WTC11 (cell line): ENCODE results near the gene KCND2. TPM values are rescaled to one million over a fixed set of nuclear protein-coding genes. Genes with fewer than 3 reads are reported as not detected.

Experiments used
- ATAC-seq: fragments of 200-7000 bp; cut with Tn5 transposase; 2 replicates; pipeline ENCODE4 v1.10.0; 2021; ENCODE audit warnings: mild to moderate bottlenecking, moderate library complexity
- CTCF ChIA-PET: fragments of 300-600 bp; sonication (Branson Sonifier 250); formaldehyde crosslinking; loops from one replicate; lab custom pipeline; 2021; ENCODE audit warnings: antibody characterized with exemption; lab: Charles Lee
- POLR2A ChIA-PET: fragments of 350-600 bp; sonication (Branson Sonifier 250); formaldehyde crosslinking; loops from one replicate; lab custom pipeline; 2021; ENCODE audit warnings: antibody characterized with exemption; lab: Charles Lee
- DNase-seq: peaks from one replicate; pipeline ENCODE4 v3.0.0; 2021; ENCODE audit warnings: low spot score
- H3K27ac Mint-ChIP-seq: 2 replicates; pipeline ENCODE4 v1.8.0; 2021; ENCODE audit warnings: mixed read lengths
- H3K27me3 Mint-ChIP-seq: 2 replicates; pipeline ENCODE4 v1.8.0; 2021; ENCODE audit warnings: low read depth, mild to moderate bottlenecking, moderate library complexity, mixed read lengths
- H3K36me3 Mint-ChIP-seq: 2 replicates; pipeline ENCODE4 v1.8.0; 2021; ENCODE audit warnings: mixed read lengths
- H3K4me1 Mint-ChIP-seq: 2 replicates; pipeline ENCODE4 v1.8.0; 2022; ENCODE audit warnings: mixed read lengths
- H3K4me3 Mint-ChIP-seq: 2 replicates; pipeline ENCODE4 v1.8.0; 2021; ENCODE audit warnings: mild to moderate bottlenecking, moderate library complexity, mixed read lengths
- H3K9me3 Mint-ChIP-seq: 2 replicates; pipeline ENCODE4 v1.8.0; 2021; ENCODE audit warnings: mixed read lengths
- AR ChIP-seq: fragments of 250-450 bp; sonication (Bioruptor Pico); IDR thresholded peaks from 2 replicates; pipeline ENCODE4 v1.9.0; 2021; ENCODE audit warnings: mild to moderate bottlenecking
- ATF1 ChIP-seq: sonication (generic); formaldehyde crosslinking; IDR thresholded peaks from 2 replicates; pipeline ENCODE4 v1.8.1; 2023; ENCODE audit warnings: mild to moderate bottlenecking, moderate library complexity, missing genetic modification reagents
- ATF2 ChIP-seq: sonication (generic); formaldehyde crosslinking; IDR thresholded peaks from 2 replicates; pipeline ENCODE4 v1.8.1; 2022; ENCODE audit warnings: low read depth, missing genetic modification reagents, borderline replicate concordance
- ATF3 ChIP-seq: sonication (generic); formaldehyde crosslinking; conservative IDR thresholded peaks from 2 replicates; pipeline ENCODE4 v1.8.1; 2022; ENCODE audit warnings: mild to moderate bottlenecking, missing genetic modification reagents
- EMX1 ChIP-seq: fragments of 250-450 bp; sonication (Bioruptor Pico); IDR thresholded peaks from 2 replicates; pipeline ENCODE4 v1.8.0; 2021; ENCODE audit warnings: mild to moderate bottlenecking
- FOXJ3 ChIP-seq: sonication (generic); formaldehyde crosslinking; IDR thresholded peaks from 2 replicates; pipeline ENCODE4 v1.9.0; 2021; ENCODE audit warnings: missing genetic modification reagents, mild to moderate bottlenecking, borderline replicate concordance
- FOXP4 ChIP-seq: sonication (generic); formaldehyde crosslinking; IDR thresholded peaks from 2 replicates; pipeline ENCODE4 v1.8.0; 2022; ENCODE audit warnings: mild to moderate bottlenecking, missing genetic modification reagents
- HMGA2 ChIP-seq: fragments of 250-450 bp; sonication (Bioruptor Pico); IDR thresholded peaks from 2 replicates; pipeline ENCODE4 v1.4.0; 2021; ENCODE audit warnings: mild to moderate bottlenecking, moderate library complexity
- JAZF1 ChIP-seq: fragments of 250-450 bp; sonication (Bioruptor Pico); IDR thresholded peaks from 2 replicates; pipeline ENCODE4 v1.9.0; 2021; ENCODE audit warnings: moderate library complexity, mild to moderate bottlenecking, inconsistent platforms
- NFYB ChIP-seq: sonication (generic); formaldehyde crosslinking; conservative IDR thresholded peaks from 2 replicates; pipeline ENCODE4 v1.8.0; 2022; ENCODE audit warnings: low read depth, missing genetic modification reagents
- NR3C1 ChIP-seq: sonication (generic); formaldehyde crosslinking; conservative IDR thresholded peaks from 2 replicates; pipeline ENCODE4 v1.8.1; 2023; ENCODE audit warnings: low read depth, mild to moderate bottlenecking, missing genetic modification reagents
- PREB ChIP-seq: sonication (generic); formaldehyde crosslinking; IDR thresholded peaks from 2 replicates; pipeline ENCODE4 v1.8.1; 2022; ENCODE audit warnings: mild to moderate bottlenecking, missing genetic modification reagents, moderate library complexity, borderline replicate concordance
- PRRX2 ChIP-seq: fragments of 250-450 bp; sonication (Bioruptor Pico); IDR thresholded peaks from 2 replicates; pipeline ENCODE4 v1.8.0; 2021; ENCODE audit warnings: mild to moderate bottlenecking
- RELA ChIP-seq: sonication (generic); formaldehyde crosslinking; IDR thresholded peaks from 2 replicates; pipeline ENCODE4 v1.8.1; 2022; ENCODE audit warnings: missing genetic modification reagents, mild to moderate bottlenecking, borderline replicate concordance
- RORB ChIP-seq: fragments of 250-450 bp; sonication (Bioruptor Pico); IDR thresholded peaks from 2 replicates; pipeline ENCODE4 v1.9.0; 2021; ENCODE audit warnings: mild to moderate bottlenecking
- SMAD3 ChIP-seq: sonication (generic); formaldehyde crosslinking; IDR thresholded peaks from 2 replicates; pipeline ENCODE4 v1.8.0; 2022; ENCODE audit warnings: missing genetic modification reagents, mild to moderate bottlenecking, borderline replicate concordance
- STAT6 ChIP-seq: sonication (generic); formaldehyde crosslinking; conservative IDR thresholded peaks from 2 replicates; pipeline ENCODE4 v1.8.1; 2023; ENCODE audit warnings: mild to moderate bottlenecking, low read depth, missing genetic modification reagents, moderate library complexity
- USF1 ChIP-seq: sonication (generic); formaldehyde crosslinking; IDR thresholded peaks from 2 replicates; pipeline ENCODE4 v1.8.0; 2022; ENCODE audit warnings: mild to moderate bottlenecking, missing genetic modification reagents
- ZNF232 ChIP-seq: sonication (generic); formaldehyde crosslinking; IDR thresholded peaks from 2 replicates; pipeline ENCODE4 v1.8.0; 2022; ENCODE audit warnings: mild to moderate bottlenecking, missing genetic modification reagents
- ZNF416 ChIP-seq: fragments of 250-450 bp; sonication (Bioruptor Pico); IDR thresholded peaks from 2 replicates; pipeline ENCODE4 v1.9.0; 2021; ENCODE audit warnings: mild to moderate bottlenecking, inconsistent platforms
- ZNF423 ChIP-seq: fragments of 250-450 bp; sonication (Bioruptor Pico); IDR thresholded peaks from 2 replicates; pipeline ENCODE4 v2.1.2; 2022; ENCODE audit warnings: mild to moderate bottlenecking, moderate library complexity
- ZNF512 ChIP-seq: sonication (generic); formaldehyde crosslinking; IDR thresholded peaks from 2 replicates; pipeline ENCODE4 v1.8.1; 2022; ENCODE audit warnings: missing genetic modification reagents, borderline replicate concordance
- ZSCAN18 ChIP-seq: fragments of 250-450 bp; sonication (Bioruptor Pico); IDR thresholded peaks from 2 replicates; pipeline ENCODE4 v2.1.2; 2022; ENCODE audit warnings: mild to moderate bottlenecking, moderate library complexity
- total RNA-seq: library from RNA; stranded (reverse); gene quantifications from 3 replicates; pipeline ENCODE4 v1.2.3, GENCODE V29; 2021

Gene KCND2
- total RNA-seq, 1 experiment from 2014 or later: 4.6 TPM

GRCh38 chr7:120760851-120761250, 487.9 kb downstream of the KCND2 start (continued):
- no peak for TF ChIP-seq HMGA2 (CRISPR knock-in tag)
- no peak for TF ChIP-seq ZNF423 (CRISPR knock-in tag)
- TF ChIP-seq ATF1 (CRISPR knock-in tag): no peak
- TF ChIP-seq ZSCAN18: no peak
- no peak for TF ChIP-seq ATF2 (CRISPR knock-in tag)
- no peak for TF ChIP-seq RELA (CRISPR knock-in tag)
- no peak for TF ChIP-seq PRRX2 (CRISPR knock-in tag)
- TF ChIP-seq NFYB: no peak
- TF ChIP-seq EMX1 (CRISPR knock-in tag): no peak
- no peak for TF ChIP-seq FOXP4 (CRISPR knock-in tag)

- CTCF ChIA-PET: no interaction called here
- POLR2A ChIA-PET: no interaction called here
- Mint-ChIP-seq H3K36me3 (no peaks in the 10 kb centered on the region), H3K9me3 (no peaks in the 10 kb centered on the region), H3K27me3 (no peaks in the 10 kb centered on the region), H3K4me3 (no peak overlapping the region), H3K4me1 (peaks cover 16% of the 10 kb centered on the region), H3K27ac (no peak overlapping the region)
- no peak for ATAC-seq
- DNase-seq: no peak
- TF ChIP-seq SMAD3 (CRISPR knock-in tag) (no peak), EMX1 (CRISPR knock-in tag) (no peak), STAT6 (CRISPR knock-in tag) (no peak), AR (CRISPR knock-in tag) (no peak), PRRX2 (CRISPR knock-in tag) (no peak), PREB (CRISPR knock-in tag) (no peak), ZNF416 (no peak), FOXJ3 (CRISPR knock-in tag) (no peak), JAZF1 (no peak), USF1 (CRISPR knock-in tag) (no peak), ATF3 (no peak), ZNF512 (CRISPR knock-in tag) (no peak), NR3C1 (CRISPR knock-in tag) (no peak), RORB (CRISPR knock-in tag) (no peak), ZNF423 (CRISPR knock-in tag) (no peak), ZNF232 (CRISPR knock-in tag) (no peak)
Observed at GRCh38 chr7:120770206-120770605, 497.2 kb downstream of the KCND2 start.
